PC-9 (cell line): ENCODE results near the gene OLFM4. TPM values are rescaled to one million over a fixed set of nuclear protein-coding genes. Genes with fewer than 3 reads are reported as not detected.

Experiments used
- BruUV-seq: library from RNA; stranded (reverse); fragments of 400-500 nt; replicated peaks from 2 replicates; lab custom pipeline; 2021; lab: Mats Ljungman, UMichigan
- CTCF ChIA-PET: fragments of 300-600 bp; sonication (Branson Sonifier 250); formaldehyde crosslinking; loops from one replicate; lab custom pipeline; 2022; ENCODE audit warnings: antibody characterized with exemption; lab: Charles Lee
- POLR2A ChIA-PET: fragments of 300-600 bp; sonication (Branson Sonifier 250); formaldehyde crosslinking; loops from one replicate; lab custom pipeline; 2022; ENCODE audit warnings: antibody characterized with exemption; ENCODE audit not compliant: unreplicated experiment; lab: Charles Lee
- DNase-seq, 2 experiments: peaks; one replicate each; pipeline versions ENCODE4 v3.0.0 to v3.0.0-alpha.2; 2015 to 2022; ENCODE audit warnings: mixed read lengths in 1 of 2
- H2AFZ ChIP-seq: fragments of 200-600 bp; sonication (generic); 2 replicates; pipeline ENCODE4 v1.8.1; 2017; ENCODE audit warnings: antibody characterized with exemption
- H3F3A ChIP-seq: fragments of 200-600 bp; sonication (generic); 2 replicates; pipeline ENCODE4 v1.8.1; 2017; ENCODE audit warnings: antibody characterized with exemption, mild to moderate bottlenecking, low read depth; ENCODE audit not compliant: insufficient read depth
- H3K27ac ChIP-seq: fragments of 200-600 bp; sonication (generic); 2 replicates; pipeline ENCODE4 v1.6.1; 2016; ENCODE audit warnings: mixed run types
- H3K27me3 ChIP-seq: fragments of 200-600 bp; sonication (generic); 2 replicates; pipeline ENCODE4 v1.6.1; 2016; ENCODE audit warnings: low read depth, mixed run types; ENCODE audit not compliant: insufficient read depth
- H3K36me3 ChIP-seq: fragments of 200-600 bp; sonication (generic); 2 replicates; pipeline ENCODE4 v1.6.1; 2016; ENCODE audit warnings: low read depth, mixed run types
- H3K4me1 ChIP-seq: fragments of 200-600 bp; sonication (generic); replicated peaks from 2 replicates; pipeline ENCODE4 v1.6.1; 2016; ENCODE audit warnings: mixed run types; ENCODE audit not compliant: insufficient read depth
- H3K4me2 ChIP-seq: fragments of 200-600 bp; sonication (generic); 2 replicates; pipeline ENCODE4 v1.6.1; 2017; ENCODE audit warnings: mixed run types
- H3K4me3 ChIP-seq: fragments of 200-600 bp; sonication (generic); 2 replicates; pipeline ENCODE4 v1.6.1; 2016; ENCODE audit warnings: mixed run types
- H3K79me2 ChIP-seq: fragments of 200-600 bp; sonication (generic); 2 replicates; pipeline ENCODE4 v1.6.1; 2017; ENCODE audit warnings: low read depth, mixed run types
- H3K9me2 ChIP-seq: fragments of 200-600 bp; sonication (generic); 2 replicates; pipeline ENCODE4 v1.8.1; 2017; ENCODE audit warnings: mild to moderate bottlenecking; ENCODE audit not compliant: insufficient read depth
- H3K9me3 ChIP-seq: fragments of 200-600 bp; sonication (generic); 2 replicates; pipeline ENCODE4 v1.8.1; 2016; ENCODE audit warnings: low read depth; ENCODE audit not compliant: insufficient read depth
- H4K20me1 ChIP-seq: fragments of 200-600 bp; sonication (generic); 2 replicates; pipeline ENCODE4 v1.8.1; 2017; ENCODE audit not compliant: insufficient read depth
- EZH2 ChIP-seq: fragments of 200-600 bp; sonication (generic); IDR thresholded peaks from 2 replicates; pipeline ENCODE4 v1.8.0; 2017; ENCODE audit warnings: antibody characterized with exemption, low read depth
- intact Hi-C: fragments of 100-400 bp; cut with micrococcal nuclease; formaldehyde crosslinking; loops from one replicate; pipeline ENCODE4 v1.10.0; 2022; ENCODE audit not compliant: unreplicated experiment
- total RNA-seq: library from RNA; stranded (reverse); gene quantifications from 2 replicates; pipeline ENCODE4 v1.2.3, GENCODE V29; 2021
- TF ChIP-seq, protein P1 (sequence below): fragments of 200-600 bp; sonication (generic); conservative IDR thresholded peaks from 2 replicates; pipeline ENCODE4 v1.6.1; 2017; ENCODE audit warnings: mixed run types, antibody characterized with exemption, mild to moderate bottlenecking, moderate library complexity

The OLFM4 gene
- total RNA-seq, 1 experiment from 2014 or later: not detected

DNA sequence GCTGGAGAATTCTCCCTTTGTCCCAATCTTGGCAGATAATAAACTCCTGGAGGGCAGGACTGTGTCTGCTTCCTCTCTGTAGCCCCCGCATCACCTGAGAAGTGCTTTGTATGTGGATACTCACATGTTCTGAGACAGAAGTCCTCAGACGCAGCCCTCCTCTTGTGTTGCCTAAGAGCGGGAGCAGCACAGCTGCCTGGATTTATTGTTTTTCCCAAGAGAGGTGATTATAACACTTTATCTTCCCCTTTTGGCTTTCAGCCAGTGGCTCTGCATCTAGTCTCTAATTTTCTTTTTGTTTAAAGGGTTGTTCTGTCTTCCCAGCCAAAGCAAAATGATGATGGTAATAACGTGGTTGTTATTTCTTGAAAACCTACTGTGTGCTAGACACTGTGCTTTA, 36.1 kb downstream of the OLFM4 start:
- POLR2A ChIA-PET: no interaction called here

GRCh38 chr13:53066411-53066810, 37.8 kb downstream of the OLFM4 start:
- DNase-seq: no peak
- Histone ChIP-seq H3K79me2 (no peaks in the 10 kb centered on the region), H3K27me3 (peaks cover 8% of the 10 kb centered on the region; the same call in 1 of the 2 replicates), H2AFZ (no peak overlapping the region), H3K4me2 (no peak overlapping the region), H3K27ac (no peak overlapping the region), H3K4me1 (no peaks in the 10 kb centered on the region), H4K20me1 (no peaks in the 10 kb centered on the region), H3K4me3 (no peak overlapping the region), H3K9me3 (no peaks in the 10 kb centered on the region), H3K36me3 (no peaks in the 10 kb centered on the region), H3F3A (no peaks in the 10 kb centered on the region), H3K9me2 (no peaks in the 10 kb centered on the region)
- TF ChIP-seq, protein P1, sequence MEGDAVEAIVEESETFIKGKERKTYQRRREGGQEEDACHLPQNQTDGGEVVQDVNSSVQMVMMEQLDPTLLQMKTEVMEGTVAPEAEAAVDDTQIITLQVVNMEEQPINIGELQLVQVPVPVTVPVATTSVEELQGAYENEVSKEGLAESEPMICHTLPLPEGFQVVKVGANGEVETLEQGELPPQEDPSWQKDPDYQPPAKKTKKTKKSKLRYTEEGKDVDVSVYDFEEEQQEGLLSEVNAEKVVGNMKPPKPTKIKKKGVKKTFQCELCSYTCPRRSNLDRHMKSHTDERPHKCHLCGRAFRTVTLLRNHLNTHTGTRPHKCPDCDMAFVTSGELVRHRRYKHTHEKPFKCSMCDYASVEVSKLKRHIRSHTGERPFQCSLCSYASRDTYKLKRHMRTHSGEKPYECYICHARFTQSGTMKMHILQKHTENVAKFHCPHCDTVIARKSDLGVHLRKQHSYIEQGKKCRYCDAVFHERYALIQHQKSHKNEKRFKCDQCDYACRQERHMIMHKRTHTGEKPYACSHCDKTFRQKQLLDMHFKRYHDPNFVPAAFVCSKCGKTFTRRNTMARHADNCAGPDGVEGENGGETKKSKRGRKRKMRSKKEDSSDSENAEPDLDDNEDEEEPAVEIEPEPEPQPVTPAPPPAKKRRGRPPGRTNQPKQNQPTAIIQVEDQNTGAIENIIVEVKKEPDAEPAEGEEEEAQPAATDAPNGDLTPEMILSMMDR: no peak
- TF ChIP-seq EZH2: no peak
- intact Hi-C loops: no loop called here
- BruUV-seq: no TSS peak
- POLR2A ChIA-PET: no interaction called here
- CTCF ChIA-PET: no interaction called here

More for the DNA sequence above, 36.1 kb downstream of the OLFM4 start:
- no peaks in the 10 kb centered on the region for H3K36me3 ChIP-seq
- no peaks in the 10 kb centered on the region for H3K9me2 ChIP-seq
- no TSS peak for BruUV-seq
- H3K4me2 ChIP-seq: no peak overlapping the region
- no peaks in the 10 kb centered on the region for H3K79me2 ChIP-seq
- no peak for DNase-seq
- no peaks in the 10 kb centered on the region for H3K9me3 ChIP-seq
- peaks cover 23% of the 10 kb centered on the region for H3K27me3 ChIP-seq
- TF ChIP-seq EZH2: no peak
- TF ChIP-seq, protein P1: no peak
- H4K20me1 ChIP-seq: no peaks in the 10 kb centered on the region
- no peak overlapping the region for H3K27ac ChIP-seq
- CTCF ChIA-PET: no interaction called here
- no peak overlapping the region for H3K4me3 ChIP-seq
- H2AFZ ChIP-seq: no peak overlapping the region
- no peaks in the 10 kb centered on the region for H3F3A ChIP-seq
- H3K4me1 ChIP-seq: no peaks in the 10 kb centered on the region
- intact Hi-C loops: no loop called here

DNA sequence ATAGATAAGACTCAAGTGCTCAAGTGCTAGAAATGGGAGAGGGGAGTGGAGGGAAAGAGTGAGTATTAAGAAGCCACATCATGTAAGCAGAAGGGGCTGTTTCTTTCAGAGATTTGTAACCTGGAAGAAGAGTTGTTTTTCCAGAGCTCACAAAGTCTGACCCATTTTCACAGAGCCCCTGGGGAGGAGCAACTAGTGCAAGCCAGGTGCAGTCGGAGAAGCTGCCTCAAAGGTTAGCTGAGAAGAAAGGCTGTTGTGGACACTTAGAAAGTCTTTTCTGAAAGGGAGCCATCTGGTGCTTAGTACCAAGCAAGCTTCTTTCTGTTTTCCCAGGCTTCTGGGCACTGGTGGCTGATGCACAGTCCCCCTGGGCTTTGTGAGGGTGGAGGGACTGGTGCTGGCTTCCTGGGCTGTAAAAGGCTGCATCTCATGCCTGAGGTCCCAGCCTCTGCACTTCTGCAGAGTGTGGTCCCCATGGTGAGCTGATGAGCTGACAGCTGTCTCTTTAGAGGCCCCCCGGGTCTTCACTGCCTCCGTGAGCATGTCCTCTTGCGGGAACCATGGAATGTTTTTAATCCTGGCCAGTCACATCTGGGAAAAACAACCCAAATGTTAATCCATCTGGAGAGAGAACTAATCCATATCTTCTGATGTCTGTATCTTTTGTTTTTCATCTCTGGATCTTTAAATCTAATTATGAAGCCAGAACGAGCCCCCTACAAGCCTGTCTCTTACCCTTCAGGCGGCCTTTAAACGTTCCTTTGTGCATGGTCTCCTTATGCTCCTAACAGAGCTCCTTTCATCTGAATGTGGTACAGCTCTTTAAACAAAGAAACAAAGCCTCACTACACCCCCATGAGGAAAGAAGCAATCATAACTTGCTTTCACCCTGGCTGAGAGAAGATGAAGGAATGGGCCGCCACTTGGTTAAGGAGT, 40.2 kb downstream of the OLFM4 start:
- POLR2A ChIA-PET: no interaction called here
- CTCF ChIA-PET: no interaction called here
- no TSS peak for BruUV-seq
- no peak overlapping the region for H3K4me3 ChIP-seq
- intact Hi-C loops: no loop called here
- no peak overlapping the region for H3K4me2 ChIP-seq
- H3K27me3 ChIP-seq: peaks cover 3% of the 10 kb centered on the region; the same call in 1 of the 2 replicates
- H3K4me1 ChIP-seq: no peaks in the 10 kb centered on the region
- no peaks in the 10 kb centered on the region for H3F3A ChIP-seq
- DNase-seq: no peak
- H3K36me3 ChIP-seq: no peaks in the 10 kb centered on the region
- no peaks in the 10 kb centered on the region for H4K20me1 ChIP-seq
- TF ChIP-seq EZH2: no peak
- TF ChIP-seq, protein P1: no peak
- no peaks in the 10 kb centered on the region for H3K9me3 ChIP-seq
- H3K27ac ChIP-seq: no peak overlapping the region
- H3K9me2 ChIP-seq: no peaks in the 10 kb centered on the region
- no peaks in the 10 kb centered on the region for H3K79me2 ChIP-seq
- no peak overlapping the region for H2AFZ ChIP-seq
